ENCODE results near the gene NDE1. TPM values are rescaled to one million over a fixed set of nuclear protein-coding genes. Genes with fewer than 3 reads are reported as not detected.

Gene NDE1
- total RNA-seq, 2 experiments from 2014 or later = 139 to 141 TPM

GRCh38 chr16:15610369-15610871, 39.6 kb upstream of the NDE1 start:
- Mint-ChIP-seq H3K27ac (no peak overlapping the region), H3K4me1 (peaks cover 11% of the 10 kb centered on the region), H3K9me3 (no peaks in the 10 kb centered on the region), H3K27me3 (no peaks in the 10 kb centered on the region), H3K36me3 (peaks cover 39% of the 10 kb centered on the region), H3K4me3 (no peak overlapping the region)
- ATAC-seq (ENCODE audit: low read depth) (no peak), DNase-seq (no peak)
- POLR2A ChIA-PET = no interaction called here

DNA sequence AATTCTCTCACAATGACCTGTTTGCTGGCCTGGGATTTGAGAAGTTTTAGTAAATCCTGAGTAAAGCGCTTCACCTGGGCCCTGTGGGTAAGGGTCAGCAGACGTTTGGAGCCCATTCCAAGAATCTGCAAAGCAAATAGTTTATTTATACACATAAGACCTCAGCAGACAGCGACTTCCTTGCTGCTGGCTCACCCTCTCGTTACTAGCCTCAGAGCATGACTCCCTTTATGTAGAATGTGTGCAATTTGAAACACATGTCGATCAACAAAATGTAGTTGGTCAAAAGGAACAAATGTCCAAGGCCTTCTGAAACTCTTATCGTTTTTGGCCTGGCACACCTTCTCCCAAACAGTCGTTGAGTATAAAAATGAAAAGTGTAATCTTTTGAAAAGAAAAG, 38.4 kb upstream of the NDE1 start:
- Mint-ChIP-seq H3K4me3 (no peak overlapping the region), H3K9me3 (no peaks in the 10 kb centered on the region), H3K36me3 (peaks cover 31% of the 10 kb centered on the region), H3K27me3 (no peaks in the 10 kb centered on the region), H3K27ac (no peak overlapping the region), H3K4me1 (peaks cover 2% of the 10 kb centered on the region)
- POLR2A ChIA-PET = no interaction called here
- ATAC-seq (ENCODE audit: low read depth) (no peak), DNase-seq (no peak)

DNA sequence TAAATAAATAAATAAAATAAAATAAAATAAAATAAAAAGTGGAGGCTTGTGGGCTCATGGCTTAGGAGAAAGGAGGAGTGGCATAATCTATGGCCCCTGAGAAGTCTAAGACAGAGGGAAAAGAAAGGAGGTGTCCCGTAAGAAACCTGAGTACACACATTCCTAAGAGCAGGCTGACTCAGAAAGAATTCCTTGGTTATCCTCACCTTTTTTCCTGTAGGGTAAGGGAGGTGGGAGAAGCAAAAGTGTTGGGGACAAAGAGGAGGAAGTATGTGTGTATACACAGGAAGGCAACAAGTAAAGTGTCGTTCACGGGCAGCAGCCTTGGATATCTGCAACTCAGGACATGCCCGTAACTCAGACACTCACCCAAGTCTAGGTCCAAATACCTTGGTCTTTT, 36.4 kb upstream of the NDE1 start:
- POLR2A ChIA-PET = no interaction called here
- no peak for DNase-seq
- no peaks in the 10 kb centered on the region for H3K4me1 Mint-ChIP-seq

DNA sequence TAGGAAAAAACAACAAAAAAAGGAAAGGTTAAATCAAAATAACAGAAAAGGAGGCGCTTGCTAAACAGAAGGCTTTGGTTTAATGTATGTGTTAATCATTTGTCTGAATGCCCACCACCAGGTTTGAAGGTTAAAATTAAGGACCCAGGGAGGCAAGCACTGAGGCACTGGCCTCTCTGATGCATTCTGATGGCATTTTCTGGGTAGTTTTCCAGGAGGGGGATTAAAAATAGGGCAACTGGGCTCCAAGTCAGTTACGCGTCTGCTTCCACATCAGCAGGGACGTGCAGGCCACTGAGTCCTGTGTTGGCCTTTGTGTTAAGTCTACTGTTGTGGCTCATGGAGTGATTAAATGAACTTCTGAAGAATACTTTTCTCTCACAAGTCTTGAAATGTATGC, 34.0 kb upstream of the NDE1 start:
- H3K4me1 Mint-ChIP-seq = no peaks in the 10 kb centered on the region
- H3K9me3 Mint-ChIP-seq = no peaks in the 10 kb centered on the region
- peaks cover 27% of the 10 kb centered on the region for H3K36me3 Mint-ChIP-seq
- H3K27me3 Mint-ChIP-seq = no peaks in the 10 kb centered on the region
- ATAC-seq (ENCODE audit: low read depth) = no peak
- POLR2A ChIA-PET = no interaction called here
- no peak overlapping the region for H3K27ac Mint-ChIP-seq
- no peak for DNase-seq
- no peak overlapping the region for H3K4me3 Mint-ChIP-seq

More for the DNA sequence above, 36.4 kb upstream of the NDE1 start:
- H3K27me3 Mint-ChIP-seq = no peaks in the 10 kb centered on the region
- peaks cover 26% of the 10 kb centered on the region for H3K36me3 Mint-ChIP-seq
- no peak overlapping the region for H3K4me3 Mint-ChIP-seq
- no peak overlapping the region for H3K27ac Mint-ChIP-seq
- H3K9me3 Mint-ChIP-seq = no peaks in the 10 kb centered on the region
- ATAC-seq (ENCODE audit: low read depth) = no peak

- H3K36me3 Mint-ChIP-seq = peaks cover 28% of the 10 kb centered on the region
- no peak overlapping the region for H3K4me3 Mint-ChIP-seq
- no peak for ATAC-seq (ENCODE audit: low read depth)
- H3K4me1 Mint-ChIP-seq = no peaks in the 10 kb centered on the region
- H3K9me3 Mint-ChIP-seq = no peaks in the 10 kb centered on the region
- POLR2A ChIA-PET = no interaction called here
- no peaks in the 10 kb centered on the region for H3K27me3 Mint-ChIP-seq
- H3K27ac Mint-ChIP-seq = no peak overlapping the region
- no peak for DNase-seq
Observed at GRCh38 chr16:15616475-15617165, 33.4 kb upstream of the NDE1 start.

DNA sequence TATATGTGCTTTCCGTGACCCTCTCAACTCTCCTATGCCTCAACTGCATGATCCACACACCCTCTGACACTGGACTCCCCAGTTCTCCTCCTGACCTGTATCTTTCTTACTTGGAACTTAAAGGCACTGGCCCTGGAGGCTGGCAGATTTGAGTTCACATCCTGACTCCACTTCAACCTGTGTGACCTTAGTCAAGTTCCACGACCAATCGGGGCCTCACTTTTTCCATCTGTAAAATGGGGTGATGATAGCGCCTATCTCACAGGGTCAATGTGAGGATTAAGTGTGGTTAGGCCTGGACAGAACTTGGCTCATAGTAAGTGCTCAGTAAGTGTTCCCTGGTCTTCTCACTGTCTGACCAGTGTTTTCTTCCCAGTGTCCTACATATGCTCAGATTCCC, 32.1 kb upstream of the NDE1 start:
- Mint-ChIP-seq H3K4me3 (no peak overlapping the region), H3K27ac (no peak overlapping the region), H3K27me3 (no peaks in the 10 kb centered on the region), H3K9me3 (no peaks in the 10 kb centered on the region), H3K4me1 (no peaks in the 10 kb centered on the region), H3K36me3 (peaks cover 27% of the 10 kb centered on the region)
- DNase-seq (no peak), ATAC-seq (ENCODE audit: low read depth) (no peak)
- POLR2A ChIA-PET = no interaction called here

- POLR2A ChIA-PET = no interaction called here
- DNase-seq = no peak
- no peaks in the 10 kb centered on the region for H3K27me3 Mint-ChIP-seq
- no peak overlapping the region for H3K27ac Mint-ChIP-seq
- no peaks in the 10 kb centered on the region for H3K9me3 Mint-ChIP-seq
- H3K4me1 Mint-ChIP-seq = no peaks in the 10 kb centered on the region
- no peak overlapping the region for H3K4me3 Mint-ChIP-seq
- no peak for ATAC-seq (ENCODE audit: low read depth)
- peaks cover 27% of the 10 kb centered on the region for H3K36me3 Mint-ChIP-seq
Observed at GRCh38 chr16:15618392-15618791, 31.7 kb upstream of the NDE1 start.

DNA sequence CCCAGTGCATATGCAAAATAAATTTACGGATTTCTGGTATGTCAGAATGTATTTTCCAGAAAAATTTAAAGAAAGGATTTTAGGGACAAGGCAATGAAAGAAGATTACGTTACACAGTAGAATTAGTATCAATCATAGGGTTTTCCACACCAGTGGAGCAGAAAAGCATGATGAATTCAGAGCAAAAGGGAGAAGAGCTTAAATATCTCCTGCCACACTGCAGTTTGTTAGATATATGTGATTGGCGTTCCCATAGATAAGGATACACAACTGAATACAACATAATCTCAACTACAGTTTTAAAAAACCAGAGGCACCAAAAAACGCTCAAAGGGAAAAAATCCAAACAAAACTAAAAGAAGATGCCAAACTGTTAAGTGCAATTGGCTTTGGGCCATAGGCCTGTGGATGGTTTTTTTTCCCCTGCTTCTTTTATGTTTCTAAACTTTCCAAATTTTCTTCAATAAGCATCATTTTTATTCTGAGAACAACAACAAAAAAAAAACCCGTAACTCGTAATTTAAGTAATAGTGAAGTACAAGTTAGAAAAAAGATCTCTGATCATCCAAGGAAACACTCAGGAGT, 29.3 kb upstream of the NDE1 start:
- Mint-ChIP-seq H3K36me3 (peaks cover 28% of the 10 kb centered on the region), H3K4me3 (no peak overlapping the region), H3K27me3 (no peaks in the 10 kb centered on the region), H3K4me1 (no peaks in the 10 kb centered on the region), H3K27ac (no peak overlapping the region), H3K9me3 (no peaks in the 10 kb centered on the region)
- DNase-seq (no peak), ATAC-seq (ENCODE audit: low read depth) (no peak)
- POLR2A ChIA-PET = no interaction called here

DNA sequence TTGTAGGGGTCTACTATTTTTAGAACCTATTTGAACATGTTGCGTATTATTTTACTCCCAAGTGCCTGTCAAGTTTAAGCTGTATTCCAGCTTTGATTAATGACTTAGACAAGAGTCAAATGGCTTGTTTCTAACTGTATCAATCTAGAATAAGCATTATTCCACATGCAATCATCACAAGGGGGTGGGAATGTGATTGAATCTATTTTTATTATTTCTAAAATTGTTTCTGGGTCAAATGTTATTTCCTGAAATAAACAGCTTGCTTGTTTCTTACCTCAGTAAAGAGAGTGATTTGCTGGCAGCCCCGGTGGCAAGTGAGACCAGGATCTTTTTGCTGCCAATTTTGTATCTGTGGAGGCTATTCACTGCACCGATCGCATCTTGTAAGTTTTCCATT, 28.6 kb upstream of the NDE1 start:
- Mint-ChIP-seq H3K36me3 (peaks cover 27% of the 10 kb centered on the region), H3K27ac (no peak overlapping the region), H3K9me3 (no peaks in the 10 kb centered on the region), H3K4me1 (no peaks in the 10 kb centered on the region), H3K4me3 (no peak overlapping the region), H3K27me3 (no peaks in the 10 kb centered on the region)
- DNase-seq = no peak
- POLR2A ChIA-PET = no interaction called here
- ATAC-seq (ENCODE audit: low read depth) = no peak

- ATAC-seq (ENCODE audit: low read depth) = no peak
- POLR2A ChIA-PET = no interaction called here
- no peak overlapping the region for H3K4me3 Mint-ChIP-seq
- H3K27ac Mint-ChIP-seq = no peak overlapping the region
- H3K36me3 Mint-ChIP-seq = peaks cover 27% of the 10 kb centered on the region
- DNase-seq = no peak
- H3K4me1 Mint-ChIP-seq = no peaks in the 10 kb centered on the region
- H3K27me3 Mint-ChIP-seq = no peaks in the 10 kb centered on the region
- H3K9me3 Mint-ChIP-seq = no peaks in the 10 kb centered on the region
Observed at GRCh38 chr16:15621889-15622288, 28.2 kb upstream of the NDE1 start.

DNA sequence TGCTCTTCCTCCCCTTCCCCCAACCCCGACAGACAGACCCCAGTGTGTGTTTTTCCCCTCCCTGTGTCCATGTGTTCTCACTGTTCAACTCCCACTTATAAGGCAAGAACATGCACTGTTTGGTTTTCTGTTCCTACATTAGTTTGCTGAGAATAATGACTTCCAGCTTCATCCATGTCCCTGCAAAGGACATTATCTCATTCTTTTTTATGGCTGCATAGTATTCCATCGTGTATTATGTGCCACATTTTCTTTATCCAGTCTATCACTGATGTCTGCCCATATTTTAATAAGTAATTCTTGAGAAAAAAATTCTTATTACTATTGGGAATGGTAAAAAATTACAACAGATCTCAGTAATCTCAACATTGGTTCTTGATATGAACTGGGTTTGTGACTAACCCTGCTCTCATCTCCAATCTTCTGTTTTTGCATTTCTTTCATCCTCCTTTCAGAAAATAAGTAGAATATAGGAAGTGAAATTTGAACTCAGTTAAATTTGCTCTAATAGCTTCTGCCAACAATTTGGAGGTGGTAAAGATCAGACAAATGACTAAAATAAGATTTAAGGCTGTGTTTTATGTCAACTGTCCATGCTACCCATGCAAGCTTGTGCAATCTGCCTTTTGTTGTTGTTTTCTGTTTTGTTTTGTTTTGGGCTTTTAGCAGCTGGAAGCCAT, 18.2 kb upstream of the NDE1 start:
- POLR2A ChIA-PET = interaction anchor here (0.6 to 1.8 kb wide), 2 partner anchors 11 to 443 kb away, joined by 3 to 6 read pairs; partner anchors contain the start of gene MARF1
- peaks cover 15% of the 10 kb centered on the region for H3K4me1 Mint-ChIP-seq

GRCh38 chr16:15635926-15636325, 14.1 kb upstream of the NDE1 start:
- Mint-ChIP-seq H3K36me3 (peaks cover 56% of the 10 kb centered on the region), H3K27ac (peak overlapping the region; percentile 84), H3K4me3 (peak overlapping the region; percentile 47), H3K9me3 (no peaks in the 10 kb centered on the region), H3K4me1 (peaks cover 42% of the 10 kb centered on the region), H3K27me3 (no peaks in the 10 kb centered on the region)
- DNase-seq = no peak
- no peak for ATAC-seq (ENCODE audit: low read depth)
- POLR2A ChIA-PET = no interaction called here

More for the DNA sequence above, 18.2 kb upstream of the NDE1 start:
- DNase-seq (no peak), ATAC-seq (ENCODE audit: low read depth) (no peak)
- H3K27me3 Mint-ChIP-seq = no peaks in the 10 kb centered on the region
- no peaks in the 10 kb centered on the region for H3K9me3 Mint-ChIP-seq
- no peak overlapping the region for H3K4me3 Mint-ChIP-seq
- peaks cover 43% of the 10 kb centered on the region for H3K36me3 Mint-ChIP-seq
- no peak overlapping the region for H3K27ac Mint-ChIP-seq

- no peak for DNase-seq
- peak overlapping the region; percentile 47 for H3K4me3 Mint-ChIP-seq
Observed at GRCh38 chr16:15636392-15636873, 13.6 kb upstream of the NDE1 start.

More at GRCh38 chr16:15636392-15636873, 13.6 kb upstream of the NDE1 start:
- POLR2A ChIA-PET = no interaction called here
- ATAC-seq (ENCODE audit: low read depth) = peak; percentile 61
- H3K36me3 Mint-ChIP-seq = peaks cover 52% of the 10 kb centered on the region
- no peaks in the 10 kb centered on the region for H3K27me3 Mint-ChIP-seq
- no peaks in the 10 kb centered on the region for H3K9me3 Mint-ChIP-seq
- H3K27ac Mint-ChIP-seq = peak overlapping the region; percentile 84
- H3K4me1 Mint-ChIP-seq = peaks cover 46% of the 10 kb centered on the region

Data from activated naive CD8-positive, alpha-beta T cell treated with anti-CD3 and anti-CD28 coated beads, Interleukin-2, amount 10 ng/mL, durations not matched to agents 7 days and 5 days (primary cell).